ENCODE results near the gene ADAM22. TPM values are rescaled to one million over a fixed set of nuclear protein-coding genes. Genes with fewer than 3 reads are reported as not detected.
"Not testable (repeated sequence)": the region's sequence is repeated elsewhere in the genome, so short reads cannot be mapped to it uniquely, and the experiment has no call there.

ADAM22 gene
- total and polyA plus RNA-seq, 7 experiments from 2014 or later = 0.79 to 7.1 (median 2.5) TPM

- H3K4me1 ChIP-seq (ENCODE audit: control insufficient read depth in 2 of 2, insufficient read depth in 2 of 2, low read length in 2 of 2); H3K9me3 ChIP-seq (ENCODE audit: control insufficient read depth in 2 of 3, low read length in 3 of 3); H3K27me3 Mint-ChIP-seq; H3K36me3 ChIP-seq (ENCODE audit: control insufficient read depth in 2 of 3, insufficient read depth in 3 of 3, low read length in 3 of 3); DNase-seq; ATAC-seq; H3K4me3 ChIP-seq (ENCODE audit: low read length); POLR2A ChIA-PET; H3K27me3 ChIP-seq (ENCODE audit: control insufficient read depth in 2 of 2, insufficient read depth in 2 of 2, low read length in 2 of 2); H3K27ac ChIP-seq (ENCODE audit: low read depth, low read length); H3K9me3 Mint-ChIP-seq; intact Hi-C loops (cut with micrococcal nuclease); CTCF ChIA-PET; H3K4me3 Mint-ChIP-seq: not testable (repeated sequence)
- peaks cover 0 to 20% (median 11%) of the 10 kb centered on the region in 7 donors for H3K4me1 Mint-ChIP-seq
- H3K36me3 Mint-ChIP-seq = peaks cover 0 to 18% (median 6%) of the 10 kb centered on the region in 5 donors
- peak overlapping the region in 1 of 9 donors; percentile 51 for H3K27ac Mint-ChIP-seq
Measured at GRCh38 chr7:87908814-87909213, 25.2 kb upstream of the ADAM22 start.

- no peak for ATAC-seq
- Mint-ChIP-seq H3K4me3 (no peak overlapping the region), H3K4me1 (peaks cover 0 to 5% (median 3%) of the 10 kb centered on the region in 7 donors), H3K9me3 (peaks cover 0 to 2% (median 0%) of the 10 kb centered on the region in 11 donors), H3K27me3 (peaks cover 0 to 12% (median 0%) of the 10 kb centered on the region in 5 donors), H3K27ac (no peak overlapping the region), H3K36me3 (peaks cover 0 to 10% (median 0%) of the 10 kb centered on the region in 5 donors)
- POLR2A ChIA-PET = no interaction called here
- no peak for DNase-seq
- no peaks in the 10 kb centered on the region for H3K4me1 ChIP-seq (ENCODE audit: control insufficient read depth in 2 of 2, insufficient read depth in 2 of 2, low read length in 2 of 2)
- H3K27me3 ChIP-seq (ENCODE audit: control insufficient read depth in 2 of 2, insufficient read depth in 2 of 2, low read length in 2 of 2) = peaks cover 0 to 3% of the 10 kb centered on the region in 2 donors
- H3K4me3 ChIP-seq (ENCODE audit: low read length) = no peak overlapping the region
- no peaks in the 10 kb centered on the region for H3K36me3 ChIP-seq (ENCODE audit: control insufficient read depth in 2 of 3, insufficient read depth in 3 of 3, low read length in 3 of 3)
- no peak overlapping the region for H3K27ac ChIP-seq (ENCODE audit: low read depth, low read length)
- CTCF ChIA-PET = no interaction called here
- intact Hi-C loops (cut with micrococcal nuclease) = loop anchor here in 1 of 2 donors (2.0 kb wide), 1 partner anchor 21 kb away; no protein-coding TSS in a partner anchor
- no peaks in the 10 kb centered on the region for H3K9me3 ChIP-seq (ENCODE audit: control insufficient read depth in 2 of 3, low read length in 3 of 3)
Measured at GRCh38 chr7:87912121-87912520, 21.9 kb upstream of the ADAM22 start.

GRCh38 chr7:87918740-87919139 is 15.3 kb upstream of the ADAM22 start:
- H3K27me3 ChIP-seq (ENCODE audit: control insufficient read depth in 2 of 2, insufficient read depth in 2 of 2, low read length in 2 of 2) = peaks cover 0 to 3% of the 10 kb centered on the region in 2 donors
- H3K4me1 ChIP-seq (ENCODE audit: control insufficient read depth in 2 of 2, insufficient read depth in 2 of 2, low read length in 2 of 2) = no peaks in the 10 kb centered on the region
- ChIA-PET POLR2A (no interaction called here), CTCF (no interaction called here)
- no peaks in the 10 kb centered on the region for H3K36me3 Mint-ChIP-seq
- H3K9me3 Mint-ChIP-seq = peaks cover 0 to 2% (median 0%) of the 10 kb centered on the region in 11 donors
- H3K36me3 ChIP-seq (ENCODE audit: control insufficient read depth in 2 of 3, insufficient read depth in 3 of 3, low read length in 3 of 3) = no peaks in the 10 kb centered on the region
- DNase-seq = no peak
- intact Hi-C loops (cut with micrococcal nuclease) = no loop called here
- H3K27ac ChIP-seq (ENCODE audit: low read depth, low read length) = no peak overlapping the region
- ATAC-seq = no peak
- no peak overlapping the region for H3K27ac Mint-ChIP-seq
- H3K9me3 ChIP-seq (ENCODE audit: control insufficient read depth in 2 of 3, low read length in 3 of 3) = no peaks in the 10 kb centered on the region
- no peaks in the 10 kb centered on the region for H3K4me1 Mint-ChIP-seq
- no peak overlapping the region for H3K4me3 Mint-ChIP-seq
- peaks cover 0 to 18% (median 6%) of the 10 kb centered on the region in 5 donors for H3K27me3 Mint-ChIP-seq
- no peak overlapping the region for H3K4me3 ChIP-seq (ENCODE audit: low read length)

- H3K27ac Mint-ChIP-seq = no peak overlapping the region
- ATAC-seq = no peak
Measured at GRCh38 chr7:87919875-87920274, 14.2 kb upstream of the ADAM22 start.

GRCh38 chr7:87920578-87920977 is 13.5 kb upstream of the ADAM22 start:
- no peak overlapping the region for H3K4me3 Mint-ChIP-seq
- POLR2A ChIA-PET = no interaction called here
- H3K27me3 Mint-ChIP-seq = peaks cover 0 to 18% (median 6%) of the 10 kb centered on the region in 5 donors
- Histone ChIP-seq H3K4me1 (ENCODE audit: control insufficient read depth in 2 of 2, insufficient read depth in 2 of 2, low read length in 2 of 2) (no peaks in the 10 kb centered on the region), H3K36me3 (ENCODE audit: control insufficient read depth in 2 of 3, insufficient read depth in 3 of 3, low read length in 3 of 3) (no peaks in the 10 kb centered on the region), H3K27ac (ENCODE audit: low read depth, low read length) (no peak overlapping the region), H3K4me3 (ENCODE audit: low read length) (no peak overlapping the region), H3K27me3 (ENCODE audit: control insufficient read depth in 2 of 2, insufficient read depth in 2 of 2, low read length in 2 of 2) (peaks cover 0 to 3% of the 10 kb centered on the region in 2 donors), H3K9me3 (ENCODE audit: control insufficient read depth in 2 of 3, low read length in 3 of 3) (no peaks in the 10 kb centered on the region)
- intact Hi-C loops (cut with micrococcal nuclease) = no loop called here
- no peak for DNase-seq
- H3K36me3 Mint-ChIP-seq = no peaks in the 10 kb centered on the region
- no peaks in the 10 kb centered on the region for H3K9me3 Mint-ChIP-seq
- H3K4me1 Mint-ChIP-seq = no peaks in the 10 kb centered on the region
- CTCF ChIA-PET = no interaction called here
- H3K27ac Mint-ChIP-seq = no peak overlapping the region
- no peak for ATAC-seq

More at GRCh38 chr7:87919875-87920274, 14.2 kb upstream of the ADAM22 start:
- H3K4me1 Mint-ChIP-seq = no peaks in the 10 kb centered on the region
- H3K9me3 ChIP-seq (ENCODE audit: control insufficient read depth in 2 of 3, low read length in 3 of 3) = no peaks in the 10 kb centered on the region
- peaks cover 0 to 18% (median 6%) of the 10 kb centered on the region in 5 donors for H3K27me3 Mint-ChIP-seq
- intact Hi-C loops (cut with micrococcal nuclease) = no loop called here
- no peak overlapping the region for H3K4me3 Mint-ChIP-seq
- DNase-seq = no peak
- peaks cover 0 to 3% of the 10 kb centered on the region in 2 donors for H3K27me3 ChIP-seq (ENCODE audit: control insufficient read depth in 2 of 2, insufficient read depth in 2 of 2, low read length in 2 of 2)
- H3K36me3 ChIP-seq (ENCODE audit: control insufficient read depth in 2 of 3, insufficient read depth in 3 of 3, low read length in 3 of 3) = no peaks in the 10 kb centered on the region
- ChIA-PET CTCF (no interaction called here), POLR2A (no interaction called here)
- no peaks in the 10 kb centered on the region for H3K36me3 Mint-ChIP-seq
- no peaks in the 10 kb centered on the region for H3K9me3 Mint-ChIP-seq
- H3K4me1 ChIP-seq (ENCODE audit: control insufficient read depth in 2 of 2, insufficient read depth in 2 of 2, low read length in 2 of 2) = no peaks in the 10 kb centered on the region
- H3K4me3 ChIP-seq (ENCODE audit: low read length) = no peak overlapping the region
- H3K27ac ChIP-seq (ENCODE audit: low read depth, low read length) = no peak overlapping the region

GRCh38 chr7:87922759-87923395 is 11.2 kb upstream of the ADAM22 start:
- ATAC-seq; H3K36me3 ChIP-seq (ENCODE audit: control insufficient read depth in 2 of 3, insufficient read depth in 3 of 3, low read length in 3 of 3); H3K4me1 ChIP-seq (ENCODE audit: control insufficient read depth in 2 of 2, insufficient read depth in 2 of 2, low read length in 2 of 2); H3K4me3 ChIP-seq (ENCODE audit: low read length); H3K36me3 Mint-ChIP-seq; H3K4me3 Mint-ChIP-seq; H3K4me1 Mint-ChIP-seq; DNase-seq; intact Hi-C loops (cut with micrococcal nuclease); H3K27me3 ChIP-seq (ENCODE audit: control insufficient read depth in 2 of 2, insufficient read depth in 2 of 2, low read length in 2 of 2); CTCF ChIA-PET; H3K9me3 ChIP-seq (ENCODE audit: control insufficient read depth in 2 of 3, low read length in 3 of 3); H3K27ac Mint-ChIP-seq; H3K9me3 Mint-ChIP-seq; POLR2A ChIA-PET; H3K27ac ChIP-seq (ENCODE audit: low read depth, low read length): not testable (repeated sequence)
- peaks cover 0 to 18% (median 5%) of the 10 kb centered on the region in 5 donors for H3K27me3 Mint-ChIP-seq
